ENCODE data around the gene SMYD1.

DNA sequence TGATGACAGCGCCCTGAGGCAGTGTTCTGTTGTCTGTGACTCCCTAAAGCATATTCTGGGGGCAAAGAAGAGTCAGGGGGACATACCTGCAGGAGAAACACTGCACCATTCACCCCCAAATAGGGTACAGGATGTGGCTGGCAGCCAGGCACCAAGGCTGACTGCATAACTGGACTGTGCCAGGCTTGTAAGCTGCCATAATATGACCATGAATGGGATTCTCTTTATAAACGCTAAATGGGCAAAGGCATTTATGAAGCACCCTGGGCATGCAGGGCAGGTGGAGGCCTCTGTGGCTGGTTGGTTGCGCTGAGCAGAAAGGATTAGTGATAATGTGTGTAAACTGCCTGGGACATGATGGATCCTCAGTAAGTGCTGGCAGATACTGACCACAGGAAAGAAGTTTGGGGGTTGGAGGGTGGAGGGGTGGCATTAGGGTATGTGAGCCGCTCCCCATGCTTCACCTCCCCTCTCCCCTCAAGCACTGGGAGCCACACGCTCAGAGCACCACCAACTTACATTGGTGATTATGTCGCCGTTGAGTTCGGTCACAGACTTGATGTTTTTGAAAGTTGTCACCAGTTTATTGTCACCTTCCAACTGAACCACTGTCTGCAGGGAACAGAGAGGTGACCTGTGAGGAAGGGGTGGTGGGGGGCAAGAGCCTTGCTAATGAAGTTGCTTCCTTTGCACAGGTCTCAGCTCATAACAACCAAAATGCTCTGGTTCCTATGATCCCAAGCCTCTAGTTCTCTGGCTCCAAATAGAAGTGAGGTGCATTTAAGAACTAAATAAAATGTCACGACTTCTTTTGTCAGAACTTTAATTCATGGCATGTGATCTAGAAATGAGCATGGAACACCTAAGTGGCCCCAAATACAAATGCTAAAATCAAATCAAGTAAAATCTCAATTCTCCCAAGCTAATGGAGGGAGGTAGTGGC lies 56.6 kb downstream of the SMYD1 start:
- TF ChIP-seq, protein P1, sequence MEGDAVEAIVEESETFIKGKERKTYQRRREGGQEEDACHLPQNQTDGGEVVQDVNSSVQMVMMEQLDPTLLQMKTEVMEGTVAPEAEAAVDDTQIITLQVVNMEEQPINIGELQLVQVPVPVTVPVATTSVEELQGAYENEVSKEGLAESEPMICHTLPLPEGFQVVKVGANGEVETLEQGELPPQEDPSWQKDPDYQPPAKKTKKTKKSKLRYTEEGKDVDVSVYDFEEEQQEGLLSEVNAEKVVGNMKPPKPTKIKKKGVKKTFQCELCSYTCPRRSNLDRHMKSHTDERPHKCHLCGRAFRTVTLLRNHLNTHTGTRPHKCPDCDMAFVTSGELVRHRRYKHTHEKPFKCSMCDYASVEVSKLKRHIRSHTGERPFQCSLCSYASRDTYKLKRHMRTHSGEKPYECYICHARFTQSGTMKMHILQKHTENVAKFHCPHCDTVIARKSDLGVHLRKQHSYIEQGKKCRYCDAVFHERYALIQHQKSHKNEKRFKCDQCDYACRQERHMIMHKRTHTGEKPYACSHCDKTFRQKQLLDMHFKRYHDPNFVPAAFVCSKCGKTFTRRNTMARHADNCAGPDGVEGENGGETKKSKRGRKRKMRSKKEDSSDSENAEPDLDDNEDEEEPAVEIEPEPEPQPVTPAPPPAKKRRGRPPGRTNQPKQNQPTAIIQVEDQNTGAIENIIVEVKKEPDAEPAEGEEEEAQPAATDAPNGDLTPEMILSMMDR (IDR thresholded peaks at IDR 0.05 in 2 of 3, conservative IDR thresholded peaks at IDR 0.05 in 1 of 3; ENCODE audit: control insufficient read depth in 2 of 3, extremely low read depth in 1 of 3, insufficient read depth in 1 of 3, low read depth in 3 of 3, low read length in 3 of 3) = no peak
- TF ChIP-seq BMI1 (IDR thresholded peaks at IDR 0.05; ENCODE audit: borderline replicate concordance) (no peak), TAF1 (IDR thresholded peaks at IDR 0.05; ENCODE audit: borderline replicate concordance, low read depth, low read length) (no peak), NFIC (IDR thresholded peaks at IDR 0.05; ENCODE audit: low read depth, low read length) (no peak), TCF7 (IDR thresholded peaks at IDR 0.05; ENCODE audit: borderline replicate concordance) (no peak)

Data from GM12878 (cell line).